NCI-H2107 treated with DMSO at 0.1 percent for 48 hours (cell line): ENCODE measurements around the gene PROSER3.
A peak's percentile ranks its signal among the peaks of the same experiment; 100 is the strongest.

Experiments used
- DNase-seq: peaks from one replicate; lab custom pipeline; 2025; ENCODE audit not compliant: unreplicated experiment; lab: John Stamatoyannopoulos, UW

PROSER3 gene

DNA sequence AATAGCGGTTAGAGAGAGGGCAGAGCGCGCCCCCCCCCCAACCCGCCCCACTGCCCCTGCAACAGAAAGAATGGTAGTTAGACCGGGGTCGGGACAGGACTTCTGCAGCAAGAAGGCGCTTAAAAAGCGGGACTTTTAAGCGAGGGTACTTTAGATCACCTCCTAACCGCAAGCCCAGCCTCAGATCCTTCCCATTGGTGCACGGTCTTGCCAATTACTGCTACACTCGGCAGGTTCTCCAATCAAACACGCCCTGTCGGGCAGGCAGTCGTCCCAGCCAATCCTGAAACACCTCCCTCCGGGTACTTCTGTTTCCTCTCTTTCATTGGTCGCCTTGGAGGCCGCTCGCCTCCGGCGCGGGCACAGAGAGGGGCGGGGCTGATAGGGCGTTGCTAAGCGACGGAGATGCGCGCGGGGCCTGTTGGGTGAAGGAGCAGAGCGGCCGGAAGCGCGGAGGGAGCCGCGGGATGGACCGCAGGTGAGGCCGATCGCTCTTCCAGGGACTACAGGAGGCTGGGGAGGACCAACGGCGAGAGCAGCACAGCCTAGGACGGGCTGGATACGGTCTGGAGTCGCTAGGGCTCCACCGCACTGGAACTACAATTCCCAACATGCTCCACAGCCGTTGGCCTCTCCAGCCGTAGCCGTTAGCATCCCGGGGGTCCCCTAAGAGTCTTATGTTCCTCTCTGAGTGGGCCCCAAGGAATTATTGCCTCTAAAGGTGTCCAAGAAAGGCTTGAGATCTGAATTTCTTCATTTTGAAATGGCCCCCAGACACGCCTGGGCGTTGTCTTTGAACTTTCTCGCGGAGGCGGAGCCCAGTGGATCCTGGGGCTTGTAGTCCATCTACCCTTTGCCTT, at the start of gene PROSER3:
Gene PROSER3 (plus strand): TSS at position 428 of the 860 bp plus-strand sequence. CDS start 40 bp downstream, at position 468.
- DNase-seq, result peak; percentile 98

DNA sequence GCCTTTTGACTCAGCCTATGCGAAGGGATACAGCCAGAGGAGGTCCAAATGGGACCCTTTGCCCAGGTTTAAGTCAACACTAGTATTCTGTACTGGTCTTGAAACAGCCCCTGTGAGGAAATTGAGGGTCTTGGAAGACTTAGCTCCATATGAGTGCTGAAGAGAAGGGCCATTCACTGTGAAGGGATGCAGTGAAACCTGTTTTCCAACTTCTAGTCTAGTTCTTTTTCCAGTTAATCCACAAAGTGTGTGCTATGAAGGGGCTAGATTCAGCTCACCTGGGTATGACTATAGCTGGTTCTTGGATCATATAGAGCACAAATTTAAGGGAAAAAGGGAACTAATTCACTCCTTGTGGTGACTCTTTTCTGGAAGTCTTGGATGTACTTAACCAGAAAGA, 49.6 kb upstream of the PROSER3 start:
- no peak for DNase-seq

DNA sequence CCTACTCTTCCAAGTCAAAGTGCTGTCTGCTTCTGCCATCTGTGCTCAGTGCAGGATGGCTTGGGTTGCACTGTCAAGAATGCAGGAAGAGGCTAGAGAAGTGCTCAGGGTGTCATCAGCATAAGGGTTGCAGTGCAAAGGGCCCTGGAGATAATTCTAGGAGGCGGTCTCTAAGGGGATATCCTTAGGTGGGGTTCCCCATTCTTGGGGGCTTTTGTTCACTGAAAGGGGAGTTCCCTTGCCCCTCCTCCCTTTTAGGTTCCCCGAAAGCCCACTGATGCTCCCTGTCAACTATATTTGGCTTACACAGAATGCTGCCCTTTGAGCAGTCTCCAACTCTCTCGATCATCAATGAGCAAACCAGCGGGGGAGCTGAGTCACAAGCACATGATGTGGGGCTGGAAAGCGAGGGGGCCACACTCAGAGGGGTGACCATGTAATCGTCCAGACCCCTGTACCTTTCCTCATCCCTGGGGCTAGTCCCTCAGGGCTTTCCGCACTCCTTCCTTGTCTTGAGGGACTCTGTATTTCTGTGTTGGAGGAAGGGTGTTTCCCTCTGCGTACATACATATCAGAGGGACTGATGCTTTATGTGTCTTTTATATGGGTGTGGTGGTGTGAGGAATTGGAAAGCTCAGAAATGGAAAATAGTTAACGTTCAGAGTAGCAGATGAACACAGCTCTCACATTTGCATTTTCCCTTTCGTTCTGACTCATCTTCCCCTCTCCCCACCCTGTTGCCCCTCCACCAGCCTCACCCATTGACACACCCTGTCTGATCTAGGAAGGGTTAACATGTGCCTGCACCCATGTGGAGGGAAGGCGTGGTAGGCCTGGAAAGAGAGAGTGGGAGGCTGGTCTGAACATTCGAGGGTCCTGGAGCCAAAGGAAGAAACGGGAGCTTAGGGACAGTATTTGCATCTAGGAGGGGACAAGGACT, 46.9 kb upstream of the PROSER3 start:
- DNase-seq, result no peak

DNA sequence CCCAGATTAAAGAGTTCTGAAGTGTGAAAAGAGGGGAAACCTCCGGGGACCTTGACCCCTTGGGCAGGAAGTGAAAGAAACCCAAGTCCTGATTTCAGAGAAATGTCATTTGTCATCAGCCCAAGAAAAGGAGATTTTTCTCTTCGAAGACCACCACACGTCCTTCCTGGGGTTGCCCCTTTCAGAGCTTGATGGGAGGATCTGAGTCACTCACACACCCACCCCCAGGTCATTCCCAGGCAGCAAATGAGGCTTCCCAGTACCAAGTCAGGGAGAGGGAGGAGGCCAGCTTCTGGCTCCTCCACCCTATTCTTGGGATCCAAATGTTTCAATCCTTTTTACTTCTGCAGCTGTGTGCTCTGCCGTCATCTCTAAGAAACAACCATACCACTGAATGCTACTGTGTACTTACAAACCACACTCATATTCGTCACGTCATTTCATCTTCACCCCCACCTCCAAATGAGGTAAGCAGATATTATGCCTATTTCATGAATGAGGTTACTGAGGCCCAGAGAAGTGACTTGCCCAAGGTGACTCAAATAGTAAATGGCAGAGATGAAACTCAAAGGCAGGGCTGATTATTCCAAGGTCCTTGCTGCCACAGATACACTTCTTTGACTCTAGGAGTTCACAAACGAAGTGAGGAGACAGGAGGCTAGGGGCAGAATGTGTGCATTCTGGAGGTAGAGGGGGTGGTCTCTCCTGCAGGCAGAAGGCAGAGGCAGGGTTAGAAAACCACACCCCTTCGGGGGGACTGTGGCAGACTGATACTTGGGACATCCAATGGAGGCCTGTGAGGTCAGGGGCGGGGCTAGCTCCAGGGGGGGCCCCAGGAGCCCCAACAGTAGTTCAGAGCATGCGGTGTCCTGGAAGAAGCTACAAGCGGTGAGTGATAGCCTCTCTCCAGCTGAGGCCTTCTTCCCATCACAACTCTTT, 45.1 kb upstream of the PROSER3 start:
- DNase-seq, result no peak

DNA sequence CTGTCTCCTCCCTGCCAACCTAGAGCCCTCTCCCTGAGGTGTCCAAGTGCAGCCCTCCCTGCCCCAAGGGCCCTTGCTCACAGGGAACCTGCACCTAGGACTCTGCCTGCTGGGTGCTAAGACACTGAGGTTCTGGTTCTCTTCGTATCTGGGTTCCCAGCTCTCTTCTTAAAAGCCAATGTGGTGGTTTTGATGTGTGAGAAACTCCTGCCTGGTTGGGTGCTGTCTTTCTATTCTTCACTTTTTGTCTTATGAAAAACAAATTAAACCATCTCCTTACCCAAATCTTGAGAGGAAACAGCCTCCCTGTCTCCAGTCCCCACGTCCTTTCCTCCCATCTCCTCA, 44.5 kb upstream of the PROSER3 start:
- no peak for DNase-seq

DNA sequence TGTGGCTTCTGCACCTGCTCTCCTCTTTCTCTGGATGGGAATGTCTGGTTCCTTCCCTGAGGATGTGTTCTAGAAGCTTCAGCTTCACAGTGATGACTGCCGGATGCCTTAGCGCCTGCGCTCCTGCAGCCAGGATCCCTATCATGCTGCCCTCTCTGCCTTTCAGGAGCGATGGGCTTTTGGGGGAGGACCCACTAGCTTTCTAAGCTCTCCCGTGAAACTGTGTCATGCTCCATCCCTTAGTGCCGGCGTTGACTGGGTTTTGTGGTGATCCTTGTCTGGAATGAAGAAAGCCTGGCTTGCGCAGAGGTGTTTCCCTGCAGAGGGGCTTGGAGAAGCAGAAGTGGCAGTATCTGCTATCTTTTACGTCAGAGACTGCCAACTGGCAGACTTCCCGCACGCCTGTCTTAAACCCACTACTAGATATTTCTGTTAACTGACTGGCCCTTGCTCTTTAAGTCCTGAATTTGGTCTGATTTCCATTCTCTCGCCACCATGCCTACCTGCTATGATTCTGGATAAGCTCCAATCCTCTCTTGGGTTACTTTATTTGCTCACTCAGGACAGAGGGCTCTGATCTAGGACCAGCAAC, 44.0 kb upstream of the PROSER3 start:
- DNase-seq, result no peak

DNA sequence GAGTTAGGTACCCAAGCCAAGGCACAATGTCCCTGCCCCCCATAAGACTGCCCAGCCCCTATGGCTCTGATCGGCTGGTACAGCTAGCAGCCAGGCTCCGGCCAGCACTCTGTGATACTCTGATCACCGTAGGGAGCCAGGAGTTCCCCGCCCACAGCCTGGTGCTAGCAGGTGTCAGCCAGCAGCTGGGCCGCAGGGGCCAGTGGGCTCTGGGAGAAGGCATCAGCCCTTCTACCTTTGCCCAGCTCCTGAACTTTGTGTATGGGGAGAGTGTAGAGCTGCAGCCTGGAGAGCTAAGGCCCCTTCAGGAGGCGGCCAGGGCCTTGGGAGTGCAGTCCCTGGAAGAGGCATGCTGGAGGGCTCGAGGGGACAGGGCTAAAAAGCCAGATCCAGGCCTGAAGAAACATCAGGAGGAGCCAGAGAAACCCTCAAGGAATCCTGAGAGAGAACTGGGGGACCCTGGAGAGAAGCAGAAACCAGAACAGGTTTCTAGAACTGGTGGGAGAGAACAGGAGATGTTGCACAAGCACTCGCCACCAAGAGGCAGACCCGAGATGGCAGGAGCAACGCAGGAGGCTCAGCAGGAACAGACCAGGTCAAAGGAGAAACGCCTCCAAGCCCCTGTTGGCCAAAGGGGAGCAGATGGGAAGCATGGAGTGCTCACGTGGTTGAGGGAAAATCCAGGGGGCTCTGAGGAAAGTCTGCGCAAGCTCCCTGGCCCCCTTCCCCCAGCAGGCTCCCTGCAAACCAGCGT, 43.2 kb upstream of the PROSER3 start:
- no peak for DNase-seq

DNA sequence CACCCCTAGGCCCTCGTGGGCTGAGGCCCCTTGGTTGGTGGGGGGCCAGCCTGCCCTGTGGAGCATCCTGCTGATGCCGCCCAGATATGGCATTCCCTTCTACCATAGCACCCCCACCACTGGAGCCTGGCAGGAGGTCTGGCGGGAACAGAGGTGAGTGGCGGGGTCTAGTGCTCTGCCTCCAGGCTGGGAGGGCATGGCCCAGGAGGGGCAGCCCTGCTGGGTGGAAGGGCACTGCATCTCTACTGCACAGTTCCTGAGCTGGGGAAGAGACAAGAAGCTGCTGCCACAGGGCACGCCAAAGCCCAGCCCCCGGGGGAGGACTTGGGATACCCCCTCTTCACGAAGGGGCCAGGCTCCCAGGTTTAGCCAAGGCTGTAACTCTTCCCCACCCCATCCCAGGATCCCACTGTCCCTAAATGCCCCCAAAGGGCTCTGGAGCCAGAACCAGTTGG, 42.6 kb upstream of the PROSER3 start:
- no peak for DNase-seq

DNA sequence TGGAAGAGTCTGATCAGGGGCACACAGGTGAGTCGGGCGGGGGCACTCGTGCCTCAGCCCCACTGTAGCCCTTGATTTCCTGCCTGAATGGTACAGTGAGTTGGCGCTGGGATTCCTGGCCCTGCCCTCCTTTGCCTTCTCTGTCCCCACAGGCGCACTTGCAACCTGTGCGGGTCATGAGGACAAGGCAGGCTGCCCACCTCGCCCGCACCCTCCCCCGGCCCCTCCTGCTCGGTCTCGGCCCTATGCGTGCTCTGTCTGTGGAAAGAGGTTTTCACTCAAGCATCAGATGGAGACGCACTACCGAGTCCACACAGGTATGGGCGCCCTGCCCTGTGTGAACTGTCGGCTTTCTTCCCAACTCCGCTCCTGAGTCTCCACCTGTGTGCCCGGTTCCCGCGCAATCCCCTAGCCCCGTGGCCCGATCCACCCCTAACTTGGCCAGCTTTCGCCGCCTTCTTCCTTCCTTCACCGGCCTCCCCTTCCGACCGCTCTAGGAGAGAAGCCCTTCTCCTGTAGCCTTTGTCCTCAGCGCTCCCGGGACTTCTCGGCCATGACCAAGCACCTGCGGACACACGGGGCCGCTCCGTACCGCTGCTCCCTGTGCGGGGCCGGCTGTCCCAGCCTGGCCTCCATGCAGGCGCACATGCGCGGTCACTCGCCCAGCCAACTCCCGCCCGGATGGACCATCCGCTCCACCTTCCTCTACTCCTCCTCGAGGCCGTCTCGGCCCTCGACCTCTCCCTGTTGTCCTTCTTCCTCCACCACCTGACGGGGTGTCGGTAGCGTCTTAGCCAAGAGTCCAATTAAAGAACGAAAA, 41.8 kb upstream of the PROSER3 start:
- no peak for DNase-seq

DNA sequence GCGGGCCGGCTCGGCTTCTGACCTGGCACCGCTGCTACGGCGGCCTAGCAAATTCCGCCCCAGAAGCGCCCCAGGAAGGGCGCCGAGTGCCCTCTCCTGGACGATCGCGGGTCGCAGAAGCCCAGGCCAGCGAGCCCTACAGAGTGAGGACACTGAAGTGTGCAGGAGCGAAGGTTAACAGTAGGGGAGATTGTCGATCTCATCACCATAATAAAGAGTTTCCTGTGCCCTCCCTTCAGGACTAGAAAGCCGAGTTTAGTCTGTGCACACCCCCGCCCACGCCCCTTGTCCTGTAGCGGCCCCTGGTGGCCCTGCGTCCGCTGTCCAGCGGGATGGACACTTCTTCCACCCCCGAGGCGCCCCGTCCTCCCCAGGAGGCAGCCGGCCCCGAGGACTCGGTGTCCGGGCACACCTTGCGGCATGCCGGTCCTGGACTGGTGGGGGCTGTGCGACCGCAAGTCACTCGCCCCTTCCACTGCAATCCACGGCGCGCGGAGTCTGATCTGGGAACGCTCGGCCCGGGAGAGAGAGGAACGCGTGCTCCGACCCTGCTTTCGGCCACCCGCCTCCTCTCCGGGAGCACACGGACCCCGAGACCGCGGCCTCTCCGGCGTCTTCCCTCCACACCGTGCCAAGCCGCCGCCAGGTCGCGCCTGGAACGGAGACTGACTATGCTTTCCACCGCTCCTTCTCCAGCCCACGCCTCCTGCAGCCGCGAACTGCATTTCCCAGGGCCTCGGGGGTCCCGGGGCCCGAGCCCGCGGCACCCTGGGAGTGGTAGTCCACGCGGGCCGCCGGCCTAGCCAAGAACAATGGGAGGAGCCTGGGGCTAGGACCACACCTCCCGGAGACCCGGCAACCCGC, 40.9 kb upstream of the PROSER3 start:
- peak; percentile 83 for DNase-seq

DNA sequence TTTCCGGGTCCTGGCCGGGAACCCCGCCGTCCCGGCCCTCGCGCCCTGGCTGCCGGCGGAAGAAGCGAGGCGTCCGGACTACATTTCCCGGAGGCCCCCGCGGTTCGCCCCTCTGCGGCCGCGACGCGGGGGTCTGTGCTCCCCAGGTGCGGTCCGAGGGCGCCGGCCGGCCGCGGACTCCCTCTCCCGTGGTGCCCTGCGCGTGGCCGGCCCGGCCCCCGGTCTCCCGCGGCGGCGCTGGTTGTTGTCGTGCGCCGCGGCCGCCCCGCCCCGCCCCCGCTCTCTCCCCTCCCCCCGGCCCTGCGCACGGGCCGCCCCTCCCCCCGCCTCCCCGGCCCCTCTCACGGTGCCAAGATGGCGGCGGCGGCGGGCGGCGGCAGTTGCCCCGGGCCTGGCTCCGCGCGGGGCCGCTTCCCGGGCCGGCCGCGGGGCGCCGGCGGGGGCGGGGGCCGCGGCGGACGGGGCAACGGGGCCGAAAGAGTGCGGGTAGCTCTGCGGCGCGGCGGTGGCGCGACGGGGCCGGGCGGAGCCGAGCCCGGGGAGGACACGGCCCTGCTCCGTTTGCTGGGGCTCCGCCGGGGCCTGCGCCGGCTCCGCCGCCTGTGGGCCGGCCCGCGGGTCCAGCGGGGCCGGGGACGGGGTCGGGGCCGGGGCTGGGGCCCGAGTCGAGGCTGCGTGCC, 40.2 kb upstream of the PROSER3 start, which contains the start of gene KMT2B:
Gene KMT2B (plus strand): TSS at position 339 of the 680 bp plus-strand sequence. CDS start 16 bp downstream, at position 355.
- no peak for DNase-seq

DNA sequence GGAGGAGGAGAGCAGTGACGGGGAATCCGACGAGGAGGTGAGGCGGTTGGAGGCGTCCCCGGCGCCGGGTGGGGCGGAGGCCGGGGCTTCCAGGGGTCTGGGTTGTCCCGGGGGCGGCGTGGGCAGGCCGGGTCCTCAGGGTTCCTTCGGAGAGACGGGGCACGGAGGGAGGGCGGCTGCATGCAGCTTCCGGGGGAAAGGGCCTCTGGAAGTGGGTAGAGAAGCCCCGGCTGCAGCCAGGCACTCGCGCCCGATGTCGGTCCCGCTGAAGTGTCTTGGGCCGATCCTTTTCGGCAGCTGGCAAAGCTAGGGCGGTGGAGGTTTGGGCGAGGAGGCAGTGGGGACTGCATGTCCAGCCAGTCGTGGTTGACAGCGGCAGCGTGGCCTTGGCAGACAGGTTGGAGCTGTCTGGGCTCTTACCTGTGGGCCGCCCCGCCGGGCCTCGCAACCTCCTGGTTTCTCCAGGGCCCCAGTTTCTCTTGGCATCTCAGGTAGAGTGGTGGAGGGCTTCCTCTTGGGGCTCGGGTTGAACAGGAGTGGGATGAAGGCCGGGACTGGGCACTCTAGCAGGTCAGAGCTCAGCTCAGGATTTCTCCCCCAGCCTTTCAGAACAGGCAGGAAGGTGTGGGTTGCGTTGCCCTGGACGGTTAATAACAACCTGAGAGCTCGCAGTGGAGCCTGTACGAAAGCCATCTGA, 39.5 kb upstream of the PROSER3 start:
- no peak for DNase-seq

DNA sequence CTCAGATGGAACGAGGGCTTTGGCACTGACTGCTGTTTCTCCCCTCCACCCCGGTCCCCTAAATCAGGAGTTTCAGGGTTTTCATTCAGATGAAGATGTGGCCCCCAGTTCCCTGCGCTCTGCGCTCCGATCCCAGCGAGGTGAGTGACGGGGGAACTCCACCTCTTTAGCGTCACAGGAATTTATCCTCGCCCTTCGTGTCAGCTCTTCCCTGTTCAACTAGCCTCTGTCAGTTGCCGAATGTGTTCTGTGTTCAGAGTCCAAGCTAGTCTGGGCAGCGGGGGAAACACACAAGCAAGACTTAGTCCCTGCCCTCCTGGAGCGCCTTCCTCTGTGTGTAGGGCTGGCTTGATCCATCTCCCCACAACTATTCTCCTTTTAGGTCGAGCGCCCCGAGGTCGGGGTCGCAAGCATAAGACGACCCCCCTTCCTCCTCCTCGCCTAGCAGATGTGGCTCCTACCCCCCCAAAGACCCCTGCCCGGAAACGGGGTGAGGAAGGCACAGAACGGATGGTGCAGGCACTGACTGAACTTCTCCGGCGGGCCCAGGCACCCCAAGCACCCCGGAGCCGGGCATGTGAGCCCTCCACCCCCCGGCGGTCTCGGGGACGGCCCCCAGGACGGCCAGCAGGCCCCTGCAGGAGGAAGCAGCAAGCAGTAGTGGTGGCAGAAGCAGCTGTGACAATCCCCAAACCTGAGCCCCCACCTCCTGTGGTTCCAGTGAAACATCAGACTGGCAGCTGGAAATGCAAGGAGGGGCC, 38.4 kb upstream of the PROSER3 start:
- DNase-seq, result no peak

DNA sequence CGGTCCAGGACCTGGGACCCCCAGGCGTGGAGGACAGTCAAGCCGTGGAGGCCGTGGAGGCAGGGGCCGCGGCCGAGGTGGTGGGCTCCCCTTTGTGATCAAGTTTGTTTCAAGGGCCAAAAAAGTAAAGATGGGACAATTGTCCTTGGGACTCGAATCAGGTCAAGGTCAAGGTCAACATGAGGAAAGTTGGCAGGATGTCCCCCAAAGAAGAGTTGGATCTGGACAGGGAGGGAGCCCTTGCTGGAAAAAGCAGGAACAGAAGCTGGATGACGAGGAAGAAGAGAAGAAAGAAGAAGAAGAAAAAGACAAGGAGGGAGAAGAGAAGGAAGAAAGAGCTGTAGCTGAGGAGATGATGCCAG, 37.8 kb upstream of the PROSER3 start:
- DNase-seq, result no peak

DNA sequence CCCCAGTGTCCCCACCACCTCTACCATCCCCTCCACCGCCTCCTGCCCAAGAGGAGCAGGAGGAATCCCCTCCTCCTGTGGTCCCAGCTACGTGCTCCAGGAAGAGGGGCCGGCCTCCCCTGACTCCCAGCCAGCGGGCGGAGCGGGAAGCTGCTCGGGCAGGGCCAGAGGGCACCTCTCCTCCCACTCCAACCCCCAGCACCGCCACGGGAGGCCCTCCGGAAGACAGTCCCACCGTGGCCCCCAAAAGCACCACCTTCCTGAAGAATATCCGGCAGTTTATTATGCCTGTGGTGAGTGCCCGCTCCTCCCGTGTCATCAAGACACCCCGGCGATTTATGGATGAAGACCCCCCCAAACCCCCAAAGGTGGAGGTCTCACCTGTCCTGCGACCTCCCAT, 37.3 kb upstream of the PROSER3 start:
- no peak for DNase-seq

DNA sequence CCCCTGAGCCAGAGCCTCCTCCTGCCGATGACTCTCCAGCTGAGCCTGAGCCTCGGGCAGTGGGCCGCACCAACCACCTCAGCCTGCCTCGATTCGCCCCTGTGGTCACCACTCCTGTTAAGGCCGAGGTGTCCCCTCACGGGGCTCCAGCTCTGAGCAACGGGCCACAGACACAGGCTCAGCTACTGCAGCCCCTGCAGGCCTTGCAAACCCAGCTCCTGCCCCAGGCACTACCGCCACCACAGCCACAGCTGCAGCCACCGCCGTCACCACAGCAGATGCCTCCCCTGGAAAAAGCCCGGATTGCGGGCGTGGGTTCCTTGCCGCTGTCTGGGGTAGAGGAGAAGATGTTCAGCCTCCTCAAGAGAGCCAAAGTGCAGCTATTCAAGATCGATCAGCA, 36.6 kb upstream of the PROSER3 start:
- DNase-seq, result no peak
